ENCODE measurements around the gene PGGT1B. TPM values are rescaled to one million over a fixed set of nuclear protein-coding genes. Genes with fewer than 3 reads are reported as not detected.

The PGGT1B gene
- total RNA-seq, 1 donor from 2014 or later = 38.4 TPM

- Mint-ChIP-seq H3K27ac (ENCODE audit: unreplicated experiment) (peak overlapping the region; percentile 62), H3K4me3 (peak overlapping the region; percentile 92), H3K9me3 (peaks cover 9% of the 10 kb centered on the region), H3K27me3 (ENCODE audit: low read depth) (peaks cover 45% of the 10 kb centered on the region), H3K36me3 (ENCODE audit: low read depth) (peaks cover 35% of the 10 kb centered on the region), H3K4me1 (peaks cover 14% of the 10 kb centered on the region)
- DNase-seq (ENCODE audit: low read depth, low spot score) = no peak
- TF ChIP-seq CTCF (conservative IDR thresholded peaks at IDR 0.05) = no peak
Measured at GRCh38 chr5:115168829-115169486, 93.7 kb downstream of the PGGT1B start.

GRCh38 chr5:115166744-115167393, 95.8 kb downstream of the PGGT1B start:
- peaks cover 14% of the 10 kb centered on the region for H3K4me1 Mint-ChIP-seq

GRCh38 chr5:115165790-115166189, 96.9 kb downstream of the PGGT1B start:
- H3K27me3 Mint-ChIP-seq (ENCODE audit: low read depth) = peaks cover 14% of the 10 kb centered on the region
- H3K27ac Mint-ChIP-seq (ENCODE audit: unreplicated experiment) = no peak overlapping the region
- H3K4me1 Mint-ChIP-seq = peaks cover 9% of the 10 kb centered on the region
- H3K36me3 Mint-ChIP-seq (ENCODE audit: low read depth) = peaks cover 40% of the 10 kb centered on the region
- DNase-seq (ENCODE audit: low read depth, low spot score) = no peak
- TF ChIP-seq CTCF (conservative IDR thresholded peaks at IDR 0.05) = no peak
- peaks cover 9% of the 10 kb centered on the region for H3K9me3 Mint-ChIP-seq
- no peak overlapping the region for H3K4me3 Mint-ChIP-seq

More at GRCh38 chr5:115166744-115167393, 95.8 kb downstream of the PGGT1B start:
- DNase-seq (ENCODE audit: low read depth, low spot score) = no peak
- H3K4me3 Mint-ChIP-seq = no peak overlapping the region
- no peak overlapping the region for H3K27ac Mint-ChIP-seq (ENCODE audit: unreplicated experiment)
- TF ChIP-seq CTCF (conservative IDR thresholded peaks at IDR 0.05) = no peak
- peaks cover 39% of the 10 kb centered on the region for H3K36me3 Mint-ChIP-seq (ENCODE audit: low read depth)
- H3K9me3 Mint-ChIP-seq = peaks cover 9% of the 10 kb centered on the region
- H3K27me3 Mint-ChIP-seq (ENCODE audit: low read depth) = peaks cover 24% of the 10 kb centered on the region

- Mint-ChIP-seq H3K27ac (ENCODE audit: unreplicated experiment) (no peak overlapping the region), H3K27me3 (ENCODE audit: low read depth) (no peaks in the 10 kb centered on the region), H3K4me1 (no peaks in the 10 kb centered on the region), H3K4me3 (no peak overlapping the region), H3K9me3 (peaks cover 15% of the 10 kb centered on the region), H3K36me3 (ENCODE audit: low read depth) (peaks cover 36% of the 10 kb centered on the region)
- no peak for DNase-seq (ENCODE audit: low read depth, low spot score)
- TF ChIP-seq CTCF (conservative IDR thresholded peaks at IDR 0.05) = no peak
Measured at GRCh38 chr5:115160975-115161475, 101.7 kb downstream of the PGGT1B start.

Other genes with a start within 250 kb of the PGGT1B start
- 18.9 and 22.9 TPM in 2 replicates for gene TRIM36, start 93.0 kb downstream of the PGGT1B start, total RNA-seq
- gene CCDC112, start 33.8 kb upstream of the PGGT1B start, total RNA-seq = 11.0 and 11.7 TPM in 2 replicates